Measurements from ENCODE around the gene MYOG.

MYOG gene

GRCh38 chr1:203117611-203118575 is 32.1 kb upstream of the MYOG start:
- no peak for DNase-seq (ENCODE audit: extremely low read depth, low read depth)
- H3K4me3 ChIP-seq (replicated peaks; ENCODE audit: low read depth, low read length): no peak overlapping the region
- peak; percentile 84 for TF ChIP-seq CTCF (IDR thresholded peaks at IDR 0.05; ENCODE audit: low read depth, low read length, missing control alignments)

GRCh38 chr1:203116091-203116820 is 30.4 kb upstream of the MYOG start:
- no peak for DNase-seq (ENCODE audit: extremely low read depth, low read depth)
- TF ChIP-seq CTCF (IDR thresholded peaks at IDR 0.05; ENCODE audit: low read depth, low read length, missing control alignments): no peak

GRCh38 chr1:203114202-203114601 is 28.4 kb upstream of the MYOG start:
- DNase-seq (ENCODE audit: extremely low read depth, low read depth): no peak
- TF ChIP-seq CTCF (IDR thresholded peaks at IDR 0.05; ENCODE audit: low read depth, low read length, missing control alignments): no peak
- no peak overlapping the region for H3K4me3 ChIP-seq (replicated peaks; ENCODE audit: low read depth, low read length)

More at GRCh38 chr1:203116091-203116820, 30.4 kb upstream of the MYOG start:
- H3K4me3 ChIP-seq (replicated peaks; ENCODE audit: low read depth, low read length): no peak overlapping the region

GRCh38 chr1:203113308-203113707 is 27.5 kb upstream of the MYOG start:
- no peak overlapping the region for H3K4me3 ChIP-seq (replicated peaks; ENCODE audit: low read depth, low read length)
- no peak for DNase-seq (ENCODE audit: extremely low read depth, low read depth)
- no peak for TF ChIP-seq CTCF (IDR thresholded peaks at IDR 0.05; ENCODE audit: low read depth, low read length, missing control alignments)

- no peak overlapping the region for H3K4me3 ChIP-seq (replicated peaks; ENCODE audit: low read depth, low read length)
- TF ChIP-seq CTCF (IDR thresholded peaks at IDR 0.05; ENCODE audit: low read depth, low read length, missing control alignments): no peak
- DNase-seq (ENCODE audit: extremely low read depth, low read depth): no peak
Observed at GRCh38 chr1:203112475-203112874, 26.7 kb upstream of the MYOG start.

- H3K4me3 ChIP-seq (replicated peaks; ENCODE audit: low read depth, low read length): no peak overlapping the region
- no peak for TF ChIP-seq CTCF (IDR thresholded peaks at IDR 0.05; ENCODE audit: low read depth, low read length, missing control alignments)
- no peak for DNase-seq (ENCODE audit: extremely low read depth, low read depth)
Observed at GRCh38 chr1:203104789-203105390, 19.1 kb upstream of the MYOG start.

Measured in HFF-Myc (cell line).